Stimulated activated CD8-positive, alpha-beta memory T cell treated with anti-CD3 and anti-CD28 coated beads, Interleukin-7, amount 100 ng/mL, for 24 hours (primary cell): Measurements from ENCODE around the gene TM7SF2.
A peak's percentile ranks its signal among the peaks of the same experiment; 100 is the strongest.

Experiments used
- DNase-seq: peaks from one replicate; pipeline ENCODE4 v3.0.0-alpha.2; 2020; ENCODE audit warnings: low read depth

TM7SF2 gene

DNA sequence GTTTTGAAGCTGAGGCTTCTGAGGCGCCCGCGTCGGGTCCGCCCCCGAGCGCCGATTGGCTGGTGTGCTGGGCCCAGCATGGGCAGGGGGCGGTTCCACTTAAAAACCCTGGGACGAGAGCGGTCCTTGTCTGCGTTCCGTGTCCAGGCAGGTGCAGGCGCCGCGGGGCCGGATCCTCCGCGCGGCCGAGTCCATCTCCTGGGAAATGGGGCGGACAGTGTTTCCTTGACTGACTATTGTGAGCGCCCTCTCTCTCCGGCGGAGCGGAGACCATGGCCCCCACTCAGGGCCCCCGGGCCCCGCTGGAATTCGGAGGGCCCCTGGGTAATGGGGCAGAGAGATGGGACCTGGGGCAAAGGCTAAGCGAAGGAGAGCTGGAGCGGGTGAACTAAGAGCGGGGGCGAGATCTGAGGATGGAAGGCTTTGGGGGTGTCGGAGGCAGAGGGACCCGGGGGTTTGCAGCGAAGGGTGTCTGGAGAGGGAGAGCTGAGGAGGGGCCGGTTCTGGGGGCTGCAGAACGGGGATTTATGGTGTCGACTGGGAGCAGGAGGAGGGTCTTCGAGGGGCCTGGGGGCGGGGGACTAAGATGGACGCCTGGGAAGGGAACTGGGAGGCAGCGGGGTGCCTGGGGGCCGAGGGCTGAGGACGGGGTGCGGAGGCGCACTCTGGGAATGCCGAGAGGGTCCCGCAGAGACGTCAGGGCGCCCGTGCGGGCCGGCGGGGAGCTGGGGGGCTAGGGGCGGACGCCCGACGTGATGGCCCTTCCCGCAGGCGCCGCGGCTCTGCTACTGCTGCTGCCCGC lies at the start of gene TM7SF2:
Gene TM7SF2 (plus strand): TSS at position 129 of the 802 bp plus-strand sequence. CDS start 144 bp downstream, at position 273.
- peak; percentile 86 for DNase-seq

DNA sequence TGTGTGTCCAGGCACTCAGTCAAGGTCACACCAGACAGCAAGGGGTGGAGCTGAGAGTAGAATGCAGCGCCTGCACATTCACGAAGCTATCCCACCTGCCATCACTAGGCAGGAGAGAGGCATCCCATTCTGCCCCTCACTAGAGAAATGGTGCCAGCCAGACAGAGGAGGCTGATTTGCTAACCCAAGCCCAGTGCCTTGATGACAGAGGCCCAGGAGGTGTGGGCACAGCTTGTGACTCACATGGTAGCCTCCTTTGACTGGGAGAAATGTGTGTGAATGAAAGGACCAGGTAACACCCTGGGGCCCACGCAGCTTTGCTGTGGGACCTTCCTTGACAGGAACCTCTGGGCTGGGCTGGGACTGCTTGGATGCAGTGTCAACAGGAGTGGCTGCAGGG lies 48.1 kb upstream of the TM7SF2 start:
- no peak for DNase-seq

DNA sequence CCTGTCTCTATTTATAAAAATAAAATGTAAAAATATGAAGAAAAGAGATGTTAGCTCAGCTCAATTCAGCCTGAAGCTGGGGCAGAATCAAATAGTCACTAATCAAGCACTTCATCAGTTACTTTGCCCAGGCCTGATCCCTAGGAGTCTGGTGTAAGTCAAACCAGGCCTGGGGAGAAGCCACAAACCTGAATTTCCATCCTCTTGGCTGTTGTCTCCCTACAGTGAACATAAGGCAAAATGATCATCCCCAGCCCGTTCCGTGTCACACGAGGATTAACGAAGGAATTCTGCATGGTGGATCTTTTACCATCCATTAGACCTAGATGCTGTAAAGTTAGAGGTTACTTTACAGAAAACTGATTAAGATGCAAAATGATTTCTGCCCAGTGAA lies 46.8 kb upstream of the TM7SF2 start:
- no peak for DNase-seq

DNA sequence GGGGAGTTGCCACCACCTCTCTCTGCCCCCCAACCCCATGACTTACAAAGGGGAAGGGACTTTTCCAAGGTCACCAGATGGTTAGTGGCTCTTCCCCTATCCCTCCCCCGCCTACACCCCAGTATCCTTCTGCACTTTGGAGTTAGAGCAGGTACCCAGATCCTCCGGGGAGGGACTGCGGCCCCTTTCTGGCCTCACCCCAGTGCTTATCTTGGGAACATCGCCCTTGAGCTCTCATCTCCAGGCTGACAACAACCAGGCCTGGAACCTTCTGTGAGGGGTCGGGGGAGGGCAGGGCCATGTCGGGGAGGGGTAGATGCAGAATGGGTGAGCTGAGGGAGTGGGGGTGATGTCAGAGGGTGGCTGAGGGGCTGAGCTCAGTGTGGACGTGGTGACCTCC lies 45.8 kb upstream of the TM7SF2 start:
- no peak for DNase-seq

DNA sequence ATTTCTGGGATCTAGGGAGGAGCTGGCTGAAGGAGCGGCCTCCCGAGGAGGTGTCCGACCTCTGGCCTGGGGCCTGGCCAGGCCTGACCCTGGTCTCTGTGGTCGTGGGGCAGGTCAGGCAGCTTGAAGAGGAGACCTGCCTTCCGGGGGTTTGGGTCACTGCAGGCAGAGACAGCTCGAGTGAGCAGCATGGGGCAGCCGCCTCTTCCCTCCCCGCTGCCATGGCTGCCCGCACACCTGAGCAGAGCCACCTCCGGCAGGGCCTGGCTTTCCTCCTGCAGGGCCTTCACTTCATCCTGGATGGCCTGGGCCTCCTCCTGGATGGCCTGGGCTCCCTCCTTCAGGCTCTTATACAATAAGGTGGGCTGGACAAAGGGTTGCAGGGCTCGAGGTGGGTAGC lies 45.4 kb upstream of the TM7SF2 start:
- DNase-seq: no peak

DNA sequence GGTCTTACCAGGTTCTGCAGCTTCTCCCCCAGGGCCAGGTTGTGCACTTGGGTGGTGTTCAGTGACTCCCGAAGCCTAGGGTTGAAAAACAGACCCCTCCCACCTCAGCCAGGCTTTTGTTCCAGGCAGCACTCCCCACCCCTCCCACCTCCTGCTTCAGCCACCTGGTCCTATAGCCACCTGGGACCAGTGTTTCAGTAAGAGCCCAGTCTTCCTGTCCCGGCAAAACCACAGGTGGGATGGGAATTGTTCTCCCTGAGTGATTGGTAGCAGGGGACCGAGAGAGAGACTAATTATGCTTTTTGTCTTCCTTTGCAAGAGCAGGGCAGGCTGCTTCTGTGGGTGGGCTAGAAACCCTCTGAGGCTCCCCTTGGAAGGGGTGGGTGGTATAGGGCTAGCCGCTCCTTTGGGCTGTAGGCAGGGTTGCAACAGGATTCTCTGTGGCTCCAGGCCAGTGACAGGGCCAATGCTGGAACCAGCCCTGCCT lies 44.8 kb upstream of the TM7SF2 start:
- no peak for DNase-seq

DNA sequence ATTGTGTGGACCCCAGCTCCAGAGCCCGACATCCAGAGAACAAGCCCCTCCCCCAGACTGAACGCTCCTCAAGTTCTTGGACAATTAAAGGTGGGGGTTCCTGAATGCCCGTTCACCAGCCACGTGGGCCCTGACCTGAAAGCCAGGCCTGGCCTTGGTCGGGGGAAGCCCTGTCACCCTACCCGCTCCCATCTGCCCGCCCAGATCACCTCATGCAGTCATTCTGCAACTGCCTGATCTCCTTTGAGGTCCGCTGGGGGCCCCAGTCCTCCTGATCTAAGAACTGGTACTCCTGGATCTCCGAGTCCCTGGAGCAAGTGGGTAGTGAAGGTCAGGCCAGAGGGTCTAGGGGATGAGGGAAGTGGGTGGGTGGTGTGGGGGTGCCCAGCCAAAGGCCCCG lies 44.2 kb upstream of the TM7SF2 start:
- no peak for DNase-seq

DNA sequence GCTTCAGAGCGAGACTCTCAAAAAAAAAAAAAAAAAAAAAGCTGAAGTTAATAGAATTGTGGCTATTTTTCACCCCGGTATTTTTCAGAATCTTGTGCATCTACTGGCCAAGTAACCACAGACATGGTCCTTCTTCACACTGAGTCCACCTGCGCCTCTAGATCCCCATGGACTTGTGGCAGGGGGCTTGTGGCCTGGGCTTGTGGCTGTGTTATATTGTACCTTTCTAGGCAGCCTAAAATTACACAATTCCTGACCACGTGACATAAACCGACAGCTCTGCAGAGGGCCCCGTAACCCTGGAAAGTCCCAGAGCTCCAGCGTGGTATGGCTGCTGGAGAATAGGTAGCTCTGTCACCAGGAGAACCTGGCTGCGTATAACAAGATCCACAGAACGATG lies 42.5 kb upstream of the TM7SF2 start:
- no peak for DNase-seq

DNA sequence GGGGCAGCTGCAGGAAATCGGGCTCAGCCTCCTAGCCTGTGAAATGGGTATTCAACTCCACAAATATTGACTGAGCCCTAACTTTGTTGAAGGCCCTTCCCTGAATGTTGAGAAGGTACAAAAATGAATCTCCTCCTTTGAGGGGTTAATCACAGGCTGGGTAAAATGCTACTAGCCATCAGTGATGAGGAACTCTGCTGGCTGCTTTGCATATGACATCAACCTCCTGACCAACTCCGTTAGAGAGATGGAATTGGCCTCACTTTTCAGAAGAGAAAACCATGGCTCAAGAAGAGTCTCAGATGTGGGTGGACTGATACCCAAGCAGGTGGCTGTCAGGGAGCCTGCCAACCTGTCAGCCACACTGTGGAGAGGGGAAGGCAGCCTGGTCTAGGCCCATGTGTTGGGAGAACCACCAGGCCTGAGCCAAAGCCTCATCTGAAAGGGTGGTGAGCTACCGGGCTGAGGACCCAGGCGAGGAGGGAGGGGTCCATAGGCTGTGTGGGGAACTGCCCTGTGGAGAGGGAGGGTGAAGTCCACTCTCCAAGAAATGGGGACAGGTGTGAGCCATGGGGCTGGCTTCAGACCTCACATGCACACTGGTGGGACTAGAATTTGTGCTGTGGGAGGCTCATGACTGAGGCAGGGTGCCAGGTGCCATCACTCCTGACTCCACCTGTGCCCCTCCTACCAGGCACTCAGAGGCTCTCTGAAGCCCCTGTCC lies 39.6 kb upstream of the TM7SF2 start:
- DNase-seq: no peak

DNA sequence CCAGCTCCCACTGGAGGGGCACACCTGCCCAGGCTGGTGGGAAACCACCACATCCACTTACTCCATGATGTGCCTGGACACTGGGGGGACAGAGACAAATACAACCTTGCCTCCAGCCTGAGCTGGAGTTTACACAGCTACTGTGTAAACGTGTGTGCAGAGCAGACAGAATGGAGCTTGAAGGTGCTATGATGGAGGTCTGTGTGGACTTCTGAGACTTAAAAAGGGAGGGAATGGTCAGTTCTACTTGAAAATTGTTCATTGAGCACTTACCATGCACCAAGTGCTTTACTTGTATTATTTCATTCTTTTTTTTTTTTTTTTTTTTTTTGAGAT lies 39.1 kb upstream of the TM7SF2 start:
- no peak for DNase-seq

DNA sequence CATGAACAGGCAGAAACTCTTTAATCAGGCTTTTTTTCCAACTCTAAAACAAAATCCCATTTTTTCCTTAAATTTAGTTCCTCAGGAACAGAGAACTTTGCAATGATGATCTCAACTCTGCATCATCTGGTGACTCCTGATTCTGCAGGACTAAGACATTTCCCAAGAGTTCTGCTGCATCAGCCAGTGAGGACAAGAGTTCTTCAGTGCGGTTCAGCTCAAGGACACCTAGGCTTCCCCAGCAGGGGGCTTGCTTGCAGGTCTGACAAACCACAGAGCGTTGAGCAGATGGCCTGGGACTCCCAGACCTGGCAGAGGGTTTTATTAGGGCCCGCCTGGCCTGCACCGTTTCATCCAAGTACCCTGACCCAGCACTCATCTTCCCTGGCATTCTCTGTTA lies 34.2 kb upstream of the TM7SF2 start:
- no peak for DNase-seq

DNA sequence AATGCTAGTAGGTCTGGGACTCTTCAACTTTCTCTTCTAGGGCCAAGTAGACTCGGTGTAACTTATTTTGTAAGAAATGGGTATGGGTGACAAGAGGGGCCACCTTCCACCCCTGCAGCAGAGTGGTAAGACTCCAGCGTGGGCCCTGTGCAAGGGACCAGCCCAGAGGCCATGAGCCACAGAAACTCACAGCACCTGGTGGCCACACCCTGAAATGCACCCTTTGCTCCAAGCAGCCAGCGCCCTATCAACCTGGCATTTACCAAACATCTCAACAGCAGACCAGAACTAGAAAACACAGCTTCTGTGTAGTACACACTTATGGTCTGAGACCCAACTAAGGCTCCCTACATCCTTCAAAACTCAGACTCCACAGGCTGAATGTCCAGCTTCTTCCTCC lies 33.5 kb upstream of the TM7SF2 start:
- DNase-seq: peak; percentile 40

DNA sequence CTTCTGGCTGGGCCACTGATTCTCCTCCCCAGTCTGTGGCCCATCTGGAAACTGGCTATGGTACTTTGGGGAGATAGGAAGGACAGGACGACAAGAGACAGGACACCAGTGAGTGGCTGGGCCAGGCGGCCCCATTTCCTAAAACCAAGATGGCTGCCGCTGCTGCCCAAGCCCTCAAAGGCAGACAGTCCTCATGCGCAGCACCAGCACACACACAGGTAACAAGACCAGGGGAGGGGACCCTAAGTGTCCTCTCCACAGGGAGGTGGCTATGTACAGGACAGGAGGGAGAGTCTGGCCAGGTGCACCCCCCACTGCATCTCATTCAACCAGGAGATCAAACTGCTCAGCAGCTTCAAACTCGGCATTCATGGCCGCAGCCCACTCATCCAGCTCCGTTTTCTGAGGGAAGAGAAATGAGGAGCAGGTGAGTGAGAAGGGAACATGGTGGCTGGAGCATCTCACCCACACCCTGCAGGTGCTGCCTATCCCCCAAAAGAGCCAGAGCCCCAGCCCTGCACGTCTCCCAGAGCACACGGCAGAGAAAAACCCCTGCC lies 32.8 kb upstream of the TM7SF2 start:
- DNase-seq: no peak

DNA sequence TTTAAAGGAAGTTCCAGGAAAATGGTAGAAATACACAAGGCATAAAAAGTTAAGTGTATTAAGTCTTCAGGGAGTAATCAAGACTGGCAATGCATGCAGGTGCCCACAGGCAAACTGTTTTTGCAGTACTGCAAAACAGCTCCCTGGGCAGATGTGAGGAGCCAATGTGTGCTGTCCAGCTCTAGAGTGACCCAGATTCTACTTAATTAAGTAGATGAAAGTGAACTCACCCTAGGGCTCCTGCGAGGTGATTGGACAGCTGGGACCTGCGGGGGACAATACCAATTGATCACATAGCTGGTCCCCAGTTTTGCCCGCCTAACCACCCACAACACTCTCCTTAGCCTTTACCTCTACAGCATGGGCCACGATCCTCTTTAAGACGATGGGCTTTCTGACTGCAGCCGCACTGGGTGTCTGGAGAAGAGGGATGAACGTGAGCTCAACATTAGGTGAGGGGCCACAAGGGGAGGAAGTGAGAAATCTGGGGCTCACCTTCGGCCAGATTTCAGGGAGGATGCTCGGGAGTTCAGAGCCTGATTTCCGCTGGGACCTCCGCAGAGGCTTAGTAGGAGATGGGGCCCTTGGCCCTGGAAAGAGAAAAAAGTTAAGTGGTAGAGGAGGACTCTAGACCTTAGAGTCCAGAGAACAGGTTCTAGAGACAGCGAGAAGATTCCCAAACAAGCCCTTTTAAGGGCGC lies 28.4 kb upstream of the TM7SF2 start:
- DNase-seq: no peak

DNA sequence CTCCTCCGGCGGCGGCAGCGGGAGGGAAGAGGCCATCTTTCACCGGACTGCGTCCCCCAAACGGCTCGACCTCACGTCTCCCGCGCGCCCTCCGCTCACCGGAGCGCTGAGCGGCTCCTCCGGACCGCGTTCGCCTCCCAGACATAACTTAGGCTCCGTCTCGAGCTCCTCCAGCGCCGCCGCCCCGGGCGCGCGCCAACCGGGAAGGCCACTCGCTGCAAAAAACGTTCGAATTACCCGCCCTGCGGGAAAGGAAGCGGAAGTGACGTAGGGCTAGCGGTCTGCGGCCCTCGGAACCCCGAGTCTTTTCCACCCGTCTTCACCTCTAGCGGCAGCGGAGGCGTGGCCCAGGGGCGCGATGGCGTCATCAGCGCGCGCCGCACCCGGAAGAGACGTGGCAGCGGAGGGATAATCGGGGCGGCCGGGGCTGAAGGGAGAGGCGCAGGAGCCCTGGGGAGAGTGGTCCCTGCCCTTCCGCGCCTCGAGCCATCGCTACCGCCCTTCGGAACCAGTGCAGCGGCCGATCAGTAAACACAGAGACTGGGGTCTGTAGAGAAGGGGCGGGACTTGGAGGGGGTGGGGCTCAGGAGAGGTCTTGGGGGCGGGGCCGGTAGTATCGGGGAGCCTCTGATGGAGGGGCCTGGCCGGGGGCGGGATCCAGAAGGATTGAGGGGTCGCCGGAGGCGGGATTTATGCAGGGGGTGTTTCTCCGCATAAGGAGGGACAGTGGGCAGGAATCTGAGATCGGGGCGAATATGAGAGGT lies 27.7 kb upstream of the TM7SF2 start, which contains the start of the genes CDCA5 and ZFPL1:
Gene CDCA5 (minus strand): TSS at position 207 of the 764 bp plus-strand sequence. CDS start 62 bp downstream, at position 145.
Gene ZFPL1 (plus strand): TSS at position 389 of the 764 bp plus-strand sequence. CDS start 477 bp downstream, outside the sequence.
- DNase-seq: peak; percentile 93

DNA sequence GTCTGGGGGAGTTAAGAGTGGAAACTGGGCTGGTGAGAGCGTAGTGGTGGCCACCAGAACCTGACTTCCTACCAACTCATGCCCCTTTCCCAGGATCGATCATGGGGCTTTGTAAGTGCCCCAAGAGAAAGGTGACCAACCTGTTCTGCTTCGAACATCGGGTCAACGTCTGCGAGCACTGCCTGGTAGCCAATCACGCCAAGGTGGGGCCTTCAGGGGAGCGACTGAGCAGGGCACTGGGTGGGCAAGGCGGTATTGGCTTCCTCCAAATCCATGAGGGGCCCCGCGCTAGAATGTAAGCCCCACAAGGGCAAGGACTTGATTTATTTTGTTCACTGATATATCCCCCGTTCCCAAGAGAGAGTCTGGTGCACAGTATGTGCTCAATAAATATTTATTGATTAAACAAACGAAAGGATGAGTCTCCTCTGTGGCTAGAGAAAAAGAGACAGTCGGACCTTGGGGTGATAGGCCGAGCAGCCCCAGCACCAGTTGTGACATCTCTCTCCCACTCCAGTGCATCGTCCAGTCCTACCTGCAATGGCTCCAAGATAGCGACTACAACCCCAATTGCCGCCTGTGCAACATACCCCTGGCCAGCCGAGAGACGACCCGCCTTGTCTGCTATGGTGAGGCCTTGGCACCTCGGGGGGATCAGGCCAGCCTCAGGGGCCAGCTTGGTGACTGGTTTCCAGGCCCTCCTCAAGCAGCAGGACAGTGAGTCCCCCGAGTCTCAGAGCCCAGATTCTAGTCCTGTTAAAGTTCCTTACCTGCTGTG lies 26.9 kb upstream of the TM7SF2 start:
- no peak for DNase-seq

DNA sequence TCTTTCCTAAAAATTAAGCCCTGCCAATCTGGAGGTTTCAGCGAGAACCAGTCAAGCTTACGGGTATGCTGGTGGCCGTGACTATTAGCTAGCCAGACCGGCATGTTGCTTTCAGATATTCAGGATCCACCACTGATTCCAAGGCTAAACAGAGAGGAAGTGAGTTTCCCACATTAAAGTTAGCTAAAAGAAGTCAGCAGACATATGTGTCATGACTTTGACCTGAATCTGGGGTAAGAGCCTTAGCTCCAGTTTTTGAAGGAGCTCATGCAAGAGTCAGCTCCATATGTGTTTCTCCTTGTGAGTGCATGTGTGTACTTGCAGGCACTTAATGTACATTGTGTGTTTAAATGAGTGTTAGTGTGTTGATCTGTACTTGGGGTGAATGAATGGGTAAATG lies 26.2 kb upstream of the TM7SF2 start:
- no peak for DNase-seq

DNA sequence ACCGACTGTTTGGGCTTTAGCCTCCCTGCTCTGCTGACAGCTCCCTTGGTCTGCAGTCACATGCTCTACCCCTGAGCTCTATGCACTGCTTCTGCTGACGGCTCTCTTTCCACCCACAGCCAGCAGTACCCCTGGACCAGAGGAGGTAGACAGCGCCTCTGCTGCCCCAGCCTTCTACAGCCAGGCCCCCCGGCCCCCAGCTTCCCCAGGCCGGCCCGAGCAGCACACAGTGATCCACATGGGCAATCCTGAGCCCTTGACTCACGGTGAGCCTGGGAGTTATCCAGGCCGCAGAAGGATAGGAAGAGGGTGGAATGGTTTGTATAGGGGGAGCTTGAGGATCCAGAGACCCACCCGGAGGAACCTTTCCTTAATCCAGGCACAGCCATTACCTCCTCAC lies 24.9 kb upstream of the TM7SF2 start:
- DNase-seq: no peak

DNA sequence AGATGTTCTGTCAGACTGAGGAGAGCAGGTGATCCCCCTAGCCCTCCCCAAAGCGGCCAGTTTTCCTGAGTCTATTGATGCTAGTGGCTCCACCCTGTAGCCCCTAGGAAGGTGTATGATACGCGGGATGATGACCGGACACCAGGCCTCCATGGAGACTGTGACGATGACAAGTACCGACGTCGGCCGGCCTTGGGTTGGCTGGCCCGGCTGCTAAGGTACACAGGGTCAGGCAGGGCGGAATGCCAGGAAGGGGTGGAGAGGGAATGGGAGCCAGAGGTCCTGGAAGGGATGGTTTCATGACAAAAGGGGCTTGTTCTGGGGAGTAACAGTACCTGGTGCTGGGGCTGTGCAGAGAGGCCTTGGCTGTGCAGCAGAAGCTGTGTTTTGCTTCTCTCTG lies 24.5 kb upstream of the TM7SF2 start:
- no peak for DNase-seq

DNA sequence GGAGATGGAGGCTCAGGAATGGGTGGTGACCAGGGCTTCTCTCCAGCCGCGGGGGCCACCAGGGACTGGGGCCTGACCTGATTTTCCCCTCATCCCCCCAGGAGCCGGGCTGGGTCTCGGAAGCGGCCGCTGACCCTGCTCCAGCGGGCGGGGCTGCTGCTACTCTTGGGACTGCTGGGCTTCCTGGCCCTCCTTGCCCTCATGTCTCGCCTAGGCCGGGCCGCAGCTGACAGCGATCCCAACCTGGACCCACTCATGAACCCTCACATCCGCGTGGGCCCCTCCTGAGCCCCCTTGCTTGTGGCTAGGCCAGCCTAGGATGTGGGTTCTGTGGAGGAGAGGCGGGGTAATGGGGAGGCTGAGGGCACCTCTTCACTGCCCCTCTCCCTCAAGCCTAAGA lies 23.8 kb upstream of the TM7SF2 start:
- DNase-seq: no peak

DNA sequence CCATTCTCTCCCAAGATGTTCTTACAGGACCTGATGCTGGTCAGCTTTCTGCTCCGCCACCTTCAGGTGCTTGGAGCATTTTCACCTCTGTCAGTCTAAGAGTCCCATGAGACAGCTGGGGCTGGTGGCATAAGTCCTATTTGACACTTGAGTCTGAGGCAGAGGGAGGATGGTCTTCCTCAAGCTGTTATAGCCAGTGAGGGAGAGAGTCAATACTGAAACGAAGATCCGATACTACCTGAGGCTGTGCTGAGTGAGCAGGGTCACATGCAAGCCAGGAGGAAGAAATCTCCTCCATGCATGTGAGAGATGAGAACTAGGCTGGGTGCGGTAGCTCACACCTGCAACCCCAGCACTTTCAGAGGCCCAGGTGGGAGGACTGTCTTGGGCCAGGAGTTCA lies 22.1 kb upstream of the TM7SF2 start:
- DNase-seq: no peak
